ENCODE results near the gene SOBP. TPM values are rescaled to one million over a fixed set of nuclear protein-coding genes. Genes with fewer than 3 reads are reported as not detected.
"Not testable (repeated sequence)": the region's sequence is repeated elsewhere in the genome, so short reads cannot be mapped to it uniquely, and the experiment has no call there.

The SOBP gene
- total RNA-seq, 2 donors from 2014 or later: 0.70 to 4.6 TPM

DNA sequence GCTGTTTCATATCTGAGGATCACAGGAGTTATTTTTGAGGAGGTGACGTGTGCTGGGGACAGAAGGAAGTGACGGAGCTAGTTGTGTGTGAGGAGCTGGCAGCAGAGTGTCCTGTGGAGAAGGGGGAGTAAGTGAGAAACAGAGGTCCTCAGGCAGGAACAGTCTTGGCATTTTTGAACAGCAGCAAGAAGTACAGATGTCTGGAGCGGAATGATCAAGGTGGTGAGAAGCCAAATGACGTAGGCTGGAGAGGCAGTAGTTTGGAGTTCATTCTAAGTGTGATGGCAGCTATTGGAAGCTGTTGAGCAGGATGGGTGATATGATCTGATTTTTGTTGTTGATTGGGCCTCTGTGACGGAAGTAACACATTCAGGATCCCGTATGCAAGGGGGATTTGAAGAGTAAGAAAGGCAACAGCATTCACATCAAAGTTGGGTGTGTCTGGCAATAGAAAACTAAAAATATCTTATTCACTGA lies 52.3 kb downstream of the SOBP start:
- ATAC-seq: no peak
- intact Hi-C loops (cut with DNase I, micrococcal nuclease): no loop called here
- DNase-seq: no peak

DNA sequence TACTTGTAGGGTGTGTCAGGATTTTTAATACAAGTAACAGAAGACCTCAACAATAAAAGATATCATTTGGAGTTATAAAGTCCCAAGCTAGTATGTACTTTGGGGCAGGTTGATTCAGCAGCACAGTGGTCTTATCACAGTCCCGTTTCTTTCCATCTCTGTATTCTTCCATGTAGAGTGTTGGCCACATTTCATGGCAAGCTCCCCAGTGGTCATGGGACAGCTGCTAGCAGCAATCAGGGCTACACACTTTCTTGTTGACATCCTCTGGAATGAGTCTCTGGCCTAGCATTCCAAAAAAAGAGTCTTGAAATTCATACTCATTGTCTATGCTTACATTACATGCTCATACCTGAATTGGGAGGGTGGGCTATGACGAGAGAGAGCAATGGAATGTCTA lies 53.2 kb downstream of the SOBP start:
- ATAC-seq (no peak), DNase-seq (no peak)
- intact Hi-C loops (cut with DNase I, micrococcal nuclease): no loop called here

DNA sequence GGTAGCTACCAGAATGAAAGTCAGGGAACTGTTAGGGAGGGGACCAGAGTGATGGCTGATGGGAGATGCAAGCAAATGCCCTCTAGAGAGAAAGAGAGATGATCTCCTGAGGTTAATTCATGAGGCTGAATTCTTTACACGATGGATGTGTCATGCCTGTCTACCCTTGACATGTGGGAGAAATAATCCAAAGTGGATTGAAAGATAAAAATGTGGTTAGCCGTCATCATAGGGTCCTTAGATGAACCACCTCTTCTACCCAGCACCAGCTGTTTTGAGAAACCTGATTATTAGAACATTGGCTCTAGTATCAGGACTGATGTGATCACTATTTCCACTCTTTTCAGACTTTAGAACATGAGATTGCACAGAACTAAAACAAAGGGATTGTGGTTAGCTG lies 53.6 kb downstream of the SOBP start:
- intact Hi-C loops (cut with DNase I, micrococcal nuclease): no loop called here
- no peak for ATAC-seq
- DNase-seq: no peak

DNA sequence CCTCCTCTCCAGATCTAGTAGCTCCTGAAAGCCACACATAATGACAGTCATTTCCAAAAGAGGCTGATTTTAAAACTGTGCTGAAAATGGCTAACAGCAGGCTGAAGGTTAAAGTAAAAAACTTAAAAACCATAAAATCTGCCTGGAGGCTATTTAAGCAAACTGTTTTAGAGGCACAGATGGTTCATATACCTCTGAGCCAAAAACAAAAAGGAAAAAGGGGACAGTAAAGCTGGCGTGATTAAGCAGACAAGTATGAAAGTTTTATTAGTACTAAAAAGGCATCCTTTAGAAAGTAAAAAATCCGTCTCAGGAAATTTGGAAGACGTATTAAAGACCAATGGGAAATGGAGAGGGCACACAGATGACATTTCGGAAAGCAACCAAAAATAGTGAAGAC lies 55.8 kb downstream of the SOBP start:
- intact Hi-C loops (cut with DNase I, micrococcal nuclease): no loop called here
- DNase-seq (no peak), ATAC-seq (no peak)

DNA sequence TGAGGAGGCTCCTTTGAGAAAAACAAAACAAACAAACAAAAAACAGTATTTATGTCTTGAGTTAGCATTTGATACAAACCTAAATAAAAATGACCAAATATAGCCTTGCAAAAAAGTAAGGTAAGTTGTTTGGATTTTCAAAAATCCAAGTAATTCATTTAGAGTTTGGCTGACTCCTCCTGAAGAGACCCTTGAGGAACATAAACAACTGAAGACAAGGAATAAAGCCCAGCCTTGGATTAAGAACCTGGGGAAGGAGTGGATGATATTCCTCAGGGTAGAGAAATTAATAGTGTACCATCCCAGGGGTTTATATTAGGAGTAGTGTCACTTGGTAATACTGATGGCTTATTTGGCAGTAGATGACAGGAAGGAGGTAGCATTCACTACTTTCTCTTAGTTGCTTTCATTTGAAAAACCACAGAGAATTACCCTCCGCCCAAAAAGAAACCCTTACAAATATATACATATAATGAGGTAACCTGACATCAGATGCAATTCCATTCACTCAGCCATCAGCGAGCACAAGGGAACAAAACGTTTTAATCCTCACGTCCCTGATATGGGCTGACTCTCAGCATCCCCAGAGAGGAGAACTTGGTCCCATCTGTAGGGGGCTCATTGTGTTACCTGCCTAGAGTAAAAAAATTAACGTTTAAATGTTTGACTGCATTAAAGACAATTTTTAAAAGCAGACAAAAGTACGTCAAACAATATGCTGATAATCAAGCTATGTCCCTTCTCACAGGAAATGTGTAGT lies 57.0 kb downstream of the SOBP start:
- no peak for ATAC-seq
- intact Hi-C loops (cut with DNase I, micrococcal nuclease): no loop called here

DNA sequence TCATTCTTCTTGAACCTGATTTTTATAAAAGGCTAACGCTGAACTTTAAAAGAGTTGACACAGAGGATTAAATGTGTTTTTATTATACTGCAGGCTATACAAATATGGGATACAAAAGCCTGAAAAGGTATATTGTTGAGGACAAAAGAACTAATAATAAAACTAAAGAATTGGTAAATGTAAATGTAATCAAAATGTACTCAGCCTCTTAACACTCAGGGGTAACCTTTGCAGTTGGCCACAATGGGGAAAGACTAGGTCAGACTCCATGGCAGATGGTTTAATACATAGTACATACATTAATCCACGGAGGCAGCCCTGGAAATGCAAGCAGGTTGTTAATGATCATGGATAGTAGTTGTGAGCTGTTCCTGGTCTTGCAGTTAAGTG lies 57.5 kb downstream of the SOBP start:
- ATAC-seq (no peak), DNase-seq (no peak)
- intact Hi-C loops (cut with DNase I, micrococcal nuclease): no loop called here

More for the DNA sequence above, 57.0 kb downstream of the SOBP start:
- DNase-seq: no peak

DNA sequence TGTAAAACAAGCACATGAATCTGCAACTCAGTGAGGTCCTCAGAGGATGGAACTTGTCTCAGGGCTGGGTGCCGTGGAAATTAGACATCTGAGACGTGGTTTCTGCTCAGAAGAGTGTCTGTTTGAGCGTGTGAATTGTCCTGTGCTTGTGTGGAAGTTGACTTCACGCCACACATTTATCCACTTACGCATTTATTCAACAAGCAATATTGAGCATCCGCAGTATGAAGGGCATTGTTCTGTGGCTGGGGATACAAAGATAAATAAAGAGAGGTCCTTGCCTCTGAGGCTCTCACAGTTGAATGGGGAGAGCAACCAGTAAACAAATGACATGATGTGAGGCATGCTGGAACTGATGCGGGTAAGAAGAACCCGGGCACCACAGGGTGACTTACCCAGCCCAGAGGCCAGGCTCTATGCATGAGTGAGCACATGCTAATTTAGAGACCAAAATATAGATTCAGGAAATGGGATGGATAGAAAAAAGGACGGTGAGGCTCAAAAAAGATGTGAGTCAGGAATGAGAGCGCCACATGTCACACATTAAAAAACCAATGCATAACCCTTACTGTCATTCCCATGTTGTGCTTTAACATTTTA lies 60.4 kb downstream of the SOBP start:
- no peak for ATAC-seq
- DNase-seq: no peak
- intact Hi-C loops (cut with DNase I, micrococcal nuclease): no loop called here

DNA sequence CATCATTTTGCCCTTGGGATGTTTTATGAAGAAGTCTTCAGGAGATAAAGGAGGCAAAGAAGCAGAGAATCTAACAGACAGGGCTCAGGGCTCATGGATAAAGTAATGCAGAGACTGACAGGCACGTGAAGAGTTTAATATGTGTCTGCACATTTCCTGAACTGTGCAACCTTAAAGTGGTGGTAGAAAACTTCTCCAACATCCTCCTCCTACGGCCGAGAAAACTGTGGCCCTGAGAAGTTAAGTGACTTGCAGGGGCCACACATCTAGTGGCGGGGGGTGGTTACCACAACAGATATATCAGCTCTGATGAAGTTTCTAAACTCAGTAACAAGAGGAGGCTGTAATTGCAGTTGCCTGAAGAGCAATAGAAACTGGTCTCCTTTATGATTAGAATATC lies 61.0 kb downstream of the SOBP start:
- ATAC-seq (no peak), DNase-seq (no peak)
- intact Hi-C loops (cut with DNase I, micrococcal nuclease): no loop called here

DNA sequence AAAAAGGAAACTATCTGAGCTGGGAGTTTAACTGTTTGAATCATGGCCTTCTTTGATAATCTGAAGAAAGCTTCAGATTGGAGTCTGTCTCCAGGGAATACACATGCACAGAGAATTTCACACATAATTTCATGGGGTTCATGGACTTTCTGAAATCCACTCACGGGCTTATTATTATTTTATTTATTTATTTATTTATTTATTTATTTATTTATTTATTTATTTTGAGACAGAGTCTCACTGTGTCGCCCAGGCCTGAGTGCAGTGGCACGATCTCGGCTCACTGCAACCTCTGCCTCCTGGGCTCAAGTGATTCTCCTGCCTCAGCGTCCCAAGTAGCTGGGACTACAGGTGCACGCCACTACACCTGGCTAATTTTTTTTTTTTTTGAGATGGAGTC lies 63.2 kb downstream of the SOBP start:
- intact Hi-C loops (cut with DNase I, micrococcal nuclease); DNase-seq; ATAC-seq: not testable (repeated sequence)

DNA sequence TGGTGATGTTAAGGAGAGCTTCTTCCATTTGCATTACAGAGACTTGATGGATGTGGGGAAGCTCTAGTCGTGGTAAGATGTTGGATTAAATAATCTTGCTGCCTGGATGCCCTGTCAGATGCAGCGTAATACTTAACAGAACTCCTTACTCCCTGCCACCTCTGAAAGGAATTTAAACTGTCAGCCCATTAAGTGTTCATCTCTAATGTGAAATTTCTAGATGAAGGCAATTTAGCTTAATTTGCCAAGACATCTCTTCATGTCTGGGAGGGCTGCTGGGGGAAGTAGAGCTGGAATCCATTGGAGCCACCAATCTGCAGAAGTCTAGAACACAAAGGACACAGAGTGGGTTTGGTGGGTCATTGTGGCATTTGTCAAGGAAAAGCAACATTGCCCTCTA lies 64.4 kb downstream of the SOBP start:
- ATAC-seq: no peak
- intact Hi-C loops (cut with DNase I, micrococcal nuclease): no loop called here

DNA sequence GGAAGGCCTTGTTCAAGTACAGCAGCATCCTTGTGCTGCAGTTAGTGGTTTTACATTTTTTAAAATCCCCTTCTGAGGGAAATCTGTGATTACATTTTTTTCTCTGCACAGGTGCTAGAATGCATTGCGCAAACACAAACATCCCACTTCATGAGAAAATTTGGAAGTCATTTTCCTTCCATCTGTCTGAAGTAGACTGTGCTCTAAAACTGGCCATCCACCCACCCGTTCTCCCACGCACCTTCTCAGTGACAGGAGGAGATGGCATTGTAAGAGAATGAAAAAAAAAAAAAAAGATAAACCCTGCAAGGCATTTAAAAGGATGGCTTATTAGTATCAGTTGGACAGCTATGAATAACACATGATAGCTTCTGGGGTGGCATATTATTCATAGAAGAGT lies 65.0 kb downstream of the SOBP start:
- DNase-seq (no peak), ATAC-seq (no peak)
- intact Hi-C loops (cut with DNase I, micrococcal nuclease): no loop called here

More for the DNA sequence above, 64.4 kb downstream of the SOBP start:
- DNase-seq: no peak

DNA sequence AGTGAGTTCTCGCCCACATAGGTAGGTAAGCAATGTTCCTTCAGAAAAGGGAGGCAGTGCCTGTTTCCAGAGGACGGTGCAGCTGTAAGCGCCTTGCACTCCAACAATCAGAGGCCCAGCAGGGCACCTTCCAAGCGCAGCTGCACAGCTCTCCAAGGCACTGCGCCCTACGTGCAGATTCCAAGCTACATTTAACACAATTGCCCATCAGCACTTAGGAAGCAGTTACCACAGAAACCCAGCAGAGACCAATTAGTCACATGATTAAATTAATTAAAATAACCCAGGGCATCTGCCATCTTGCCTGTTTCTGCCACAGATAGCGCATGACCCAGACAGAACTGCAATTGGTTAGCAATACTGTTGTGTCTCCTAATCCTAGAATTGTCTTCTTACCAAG lies 65.5 kb downstream of the SOBP start:
- DNase-seq: no peak
- no peak for ATAC-seq
- intact Hi-C loops (cut with DNase I, micrococcal nuclease): no loop called here

DNA sequence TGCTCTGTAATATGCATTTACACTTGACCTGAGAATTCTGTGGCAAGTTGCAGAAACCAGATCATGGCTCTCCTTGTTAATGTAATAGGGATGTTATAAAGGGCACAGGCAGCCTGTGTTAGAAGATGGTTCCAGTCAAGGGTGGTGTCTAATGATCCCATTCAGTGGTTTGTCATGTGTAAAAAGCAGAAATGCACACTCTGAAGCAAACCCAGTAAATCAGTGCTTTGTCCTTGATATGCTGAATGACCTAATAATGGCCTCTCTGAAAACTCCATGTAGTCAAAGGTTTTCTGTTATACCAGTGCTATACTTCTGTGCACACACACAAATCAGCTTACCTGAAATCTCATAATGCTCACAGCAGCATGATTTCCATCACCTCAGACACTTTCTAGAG lies 66.2 kb downstream of the SOBP start:
- ATAC-seq: no peak
- no peak for DNase-seq

DNA sequence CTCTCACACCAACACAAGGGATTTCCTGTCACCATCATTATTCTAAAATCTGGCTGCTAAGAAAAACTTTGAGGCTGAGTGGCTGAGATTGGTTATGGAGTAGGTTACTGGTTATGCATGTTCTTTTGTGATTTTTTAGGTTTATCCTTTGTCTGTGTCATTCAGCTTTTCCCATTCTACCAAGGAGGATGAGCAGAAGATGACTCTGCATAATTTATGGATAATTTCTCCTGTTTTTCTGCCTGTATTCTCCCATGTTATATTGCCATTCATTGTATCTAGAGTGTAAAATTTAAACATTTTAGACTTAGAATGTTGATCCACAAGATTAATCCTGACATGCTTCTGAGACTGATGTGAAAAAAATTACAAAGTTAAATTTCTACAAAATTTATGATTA lies 67.8 kb downstream of the SOBP start:
- intact Hi-C loops (cut with DNase I, micrococcal nuclease): no loop called here
- ATAC-seq (no peak), DNase-seq (no peak)

More for the DNA sequence above, 66.2 kb downstream of the SOBP start:
- intact Hi-C loops (cut with DNase I, micrococcal nuclease): no loop called here

DNA sequence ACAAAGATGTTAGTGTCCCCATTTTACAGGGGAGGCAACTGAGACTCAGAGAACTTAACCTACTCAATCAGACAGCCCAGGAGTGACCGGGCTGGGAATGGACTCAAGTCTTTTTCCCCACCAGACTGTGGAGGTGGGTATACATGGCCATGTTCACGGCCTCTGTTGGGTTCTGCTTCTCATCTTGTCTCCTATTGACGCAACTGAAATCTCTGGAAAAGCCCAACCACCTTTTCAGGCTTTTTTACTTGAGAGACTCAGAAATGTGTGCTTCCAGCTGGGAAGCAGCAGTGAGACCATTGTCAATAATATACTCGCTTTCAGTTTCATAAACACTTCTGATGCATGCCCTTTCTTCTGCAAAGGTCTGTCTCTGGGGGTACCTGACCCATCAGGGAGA lies 70.7 kb downstream of the SOBP start:
- DNase-seq: no peak
- intact Hi-C loops (cut with DNase I, micrococcal nuclease): no loop called here
- no peak for ATAC-seq

DNA sequence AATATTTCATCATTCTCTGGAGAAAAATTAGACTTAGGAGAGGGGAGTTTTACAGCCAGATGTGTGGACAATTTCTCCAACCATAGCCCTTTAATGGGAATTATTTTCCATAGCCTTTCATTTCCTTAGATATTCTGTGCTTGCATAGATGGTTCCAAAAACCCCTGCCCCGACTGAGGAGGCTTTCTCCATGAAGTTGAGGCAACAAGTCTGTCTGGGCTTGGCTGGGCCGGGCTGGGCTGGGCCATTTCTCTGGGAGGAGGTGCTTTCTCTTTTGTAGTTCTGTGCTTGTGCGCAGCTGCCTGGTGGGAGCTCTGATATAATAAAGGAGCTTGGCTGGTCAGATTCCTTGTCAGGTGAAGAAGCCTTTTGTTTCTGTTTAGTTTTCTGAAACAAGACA lies 71.4 kb downstream of the SOBP start:
- intact Hi-C loops (cut with DNase I, micrococcal nuclease): no loop called here
- DNase-seq (peak in 1 of 2 donors; percentile 7), ATAC-seq (no peak)

DNA sequence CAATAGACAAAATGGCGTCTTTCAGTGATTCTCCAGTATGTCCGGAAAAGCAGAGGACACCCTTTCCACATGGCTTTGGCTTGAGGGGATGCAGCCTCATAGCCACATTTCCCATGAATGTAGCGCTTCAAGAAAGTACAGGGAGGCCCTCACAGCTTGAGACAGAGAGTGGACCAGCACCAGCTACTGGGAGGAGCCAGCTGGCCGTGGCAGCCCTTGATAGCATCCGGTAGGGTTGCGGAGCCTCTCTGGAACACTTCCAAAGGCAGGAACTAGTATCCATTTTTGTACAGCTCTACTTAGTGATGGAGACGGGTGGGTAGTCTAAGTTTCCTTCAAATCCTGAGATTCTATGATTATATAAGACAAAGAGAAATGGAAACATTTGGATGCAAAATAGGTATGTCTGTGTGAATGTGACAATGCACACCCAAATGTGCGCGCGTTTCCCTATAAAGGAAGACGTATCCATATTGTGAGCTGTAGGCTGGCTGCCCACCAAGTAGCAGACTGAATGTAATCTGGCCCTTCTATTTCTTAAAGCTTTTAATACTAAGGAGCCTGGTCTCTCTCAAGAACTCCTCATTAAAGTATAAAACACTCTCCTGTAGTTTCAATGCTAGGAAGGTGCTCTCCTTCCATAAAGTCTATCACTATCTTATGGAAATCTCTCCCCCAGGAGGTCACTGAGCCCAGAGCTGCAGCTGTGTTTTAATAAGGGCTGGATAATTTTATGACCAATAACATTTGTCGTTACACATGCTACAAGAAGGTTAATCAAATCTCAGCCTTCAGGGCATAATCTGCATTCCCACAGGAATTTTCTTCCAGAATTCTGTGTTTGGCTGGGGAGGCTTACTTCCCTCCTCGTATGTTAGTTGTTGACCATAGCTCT lies 74.0 kb downstream of the SOBP start:
- intact Hi-C loops (cut with DNase I, micrococcal nuclease): no loop called here
- DNase-seq: no peak
- ATAC-seq: no peak

DNA sequence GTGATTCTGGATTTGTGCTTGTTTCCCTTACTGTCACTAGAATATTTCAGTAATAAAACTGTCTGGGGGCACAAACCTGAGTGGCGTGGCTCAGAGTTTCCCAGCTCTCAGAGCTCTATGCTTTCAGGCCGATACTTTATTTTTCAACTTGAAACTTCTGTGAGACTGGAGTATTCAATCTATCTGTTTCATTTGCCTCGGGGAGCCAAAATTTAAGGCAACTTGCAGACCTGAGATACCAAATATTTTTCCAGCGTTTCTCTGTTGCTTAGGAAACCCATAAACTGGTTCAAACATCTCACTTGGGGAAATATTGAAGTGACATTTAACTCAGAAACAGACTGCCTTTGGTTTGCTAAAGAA lies 74.7 kb downstream of the SOBP start:
- ATAC-seq: no peak
- no peak for DNase-seq
- intact Hi-C loops (cut with DNase I, micrococcal nuclease): no loop called here

DNA sequence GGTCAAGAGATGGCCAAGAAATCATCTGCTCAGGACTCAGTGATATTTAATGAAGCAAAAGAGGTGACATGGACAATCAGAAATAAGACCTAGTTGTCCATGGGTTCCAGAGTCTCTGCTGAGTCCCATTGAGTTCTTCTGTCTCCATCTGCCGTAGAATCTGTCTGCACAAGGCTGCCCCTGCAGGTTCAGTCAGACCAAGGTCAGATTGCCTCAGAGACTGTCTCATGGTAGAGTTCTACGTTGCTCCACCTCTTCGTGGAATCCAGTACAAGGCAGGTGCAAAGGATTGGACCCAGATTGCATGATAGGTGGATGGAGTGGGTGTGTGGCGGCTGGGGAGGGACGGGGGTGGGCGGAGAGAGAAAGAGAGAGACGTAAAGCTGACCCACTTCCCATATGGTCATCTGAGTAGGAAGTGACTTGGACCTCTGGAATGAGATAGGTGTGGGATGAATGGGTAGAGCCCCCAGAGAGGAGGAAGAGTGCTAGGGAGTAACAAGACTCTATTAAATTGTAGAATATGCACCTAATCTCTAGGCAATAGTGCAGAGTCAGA lies 75.3 kb downstream of the SOBP start:
- ATAC-seq (no peak), DNase-seq (no peak)

DNA sequence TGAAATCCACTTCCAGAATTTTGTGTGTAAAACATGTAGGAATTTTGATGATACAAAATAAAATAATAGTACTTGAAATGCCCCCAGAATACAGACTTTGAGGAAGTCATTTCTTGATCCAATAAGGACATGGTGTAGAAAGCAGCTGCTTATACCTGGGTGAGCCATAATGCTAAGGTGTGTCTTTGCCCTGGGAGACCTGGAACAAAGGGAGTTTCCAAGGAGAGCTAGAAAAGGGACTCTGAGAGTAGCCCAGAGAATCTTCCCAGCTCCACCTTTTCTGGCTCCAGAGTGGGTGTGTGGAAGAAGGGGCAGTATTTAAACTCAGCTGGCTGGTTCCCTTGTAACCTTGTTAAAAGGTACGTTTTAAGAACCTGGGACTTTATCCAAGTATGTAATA lies 77.7 kb downstream of the SOBP start:
- intact Hi-C loops (cut with DNase I, micrococcal nuclease): no loop called here
- peak; percentile 95 for ATAC-seq

More for the DNA sequence above, 75.3 kb downstream of the SOBP start:
- intact Hi-C loops (cut with DNase I, micrococcal nuclease): no loop called here

More for the DNA sequence above, 77.7 kb downstream of the SOBP start:
- DNase-seq: no peak
